NT2/D1 (cell line): ENCODE data around the gene LMNB1.
"Not testable (repeated sequence)": the region's sequence is repeated elsewhere in the genome, so short reads cannot be mapped to it uniquely, and the experiment has no call there.

Experiments used
- DNase-seq: peaks from one replicate; pipeline ENCODE4 v3.0.0-alpha.2; 2011; ENCODE audit warnings: low read depth, low spot score
- H3K27me3 ChIP-seq: 2 replicates; pipeline ENCODE4 v1.6.0; 2011; ENCODE audit warnings: mild to moderate bottlenecking; ENCODE audit not compliant: insufficient read length, insufficient read depth
- H3K36me3 ChIP-seq: 2 replicates; pipeline ENCODE4 v1.6.1; 2011; ENCODE audit warnings: mild to moderate bottlenecking, low read length, mixed read lengths; ENCODE audit not compliant: insufficient read depth, insufficient read length
- H3K4me1 ChIP-seq: 2 replicates; pipeline ENCODE4 v1.5.1; 2011; ENCODE audit not compliant: insufficient read depth, insufficient read length
- H3K4me3 ChIP-seq: 2 replicates; pipeline ENCODE4 v1.5.1; 2011; ENCODE audit warnings: low read depth; ENCODE audit not compliant: insufficient read length
- H3K9ac ChIP-seq: 2 replicates; pipeline ENCODE4 v1.6.0; 2011; ENCODE audit warnings: low read depth; ENCODE audit not compliant: insufficient read length
- H3K9me3 ChIP-seq: 2 replicates; pipeline ENCODE4 v1.5.1; 2011; ENCODE audit warnings: mild to moderate bottlenecking, low read length; ENCODE audit not compliant: insufficient read depth
- SUZ12 ChIP-seq: IDR thresholded peaks from 2 replicates; pipeline ENCODE4 v1.6.1; 2011; ENCODE audit not compliant: insufficient read length, insufficient read depth; ENCODE audit errors: extremely low read depth
- YY1 ChIP-seq: IDR thresholded peaks from 2 replicates; pipeline ENCODE4 v1.6.1; 2011; ENCODE audit not compliant: insufficient read length, insufficient read depth
- ZNF274 ChIP-seq: IDR thresholded peaks from 2 replicates; pipeline ENCODE4 v1.6.1; 2011; ENCODE audit warnings: mild to moderate bottlenecking, low read depth, low read length

LMNB1 gene

DNA sequence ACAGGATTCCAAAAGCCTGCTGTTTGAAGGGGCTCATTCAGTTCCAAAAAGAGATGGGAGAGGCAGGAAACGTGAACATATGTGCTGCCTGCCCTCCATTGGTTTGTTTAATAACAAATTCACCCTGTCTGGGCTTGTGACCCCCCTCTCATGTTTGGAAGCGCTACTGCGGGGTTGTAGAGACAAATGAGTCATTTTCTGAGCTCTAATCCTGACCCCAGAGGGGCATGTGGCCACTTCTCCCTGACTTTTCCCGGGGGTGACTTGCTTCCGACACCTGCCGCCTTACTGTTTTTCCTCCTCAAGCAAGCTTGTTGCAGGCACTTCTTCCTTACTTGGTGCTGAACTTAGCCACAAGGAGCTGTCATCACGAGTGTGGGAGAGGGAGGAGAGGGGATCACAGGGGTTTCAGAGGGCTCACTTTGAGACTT lies 75.9 kb downstream of the LMNB1 start:
- Histone ChIP-seq H3K36me3 (no peaks in the 10 kb centered on the region), H3K27me3 (no peaks in the 10 kb centered on the region), H3K4me3 (no peak overlapping the region), H3K9me3 (peaks cover 17% of the 10 kb centered on the region; the same call in 1 of the 2 replicates), H3K4me1 (no peaks in the 10 kb centered on the region), H3K9ac (no peak overlapping the region)
- no peak for DNase-seq
- TF ChIP-seq SUZ12 (no peak), YY1 (no peak), ZNF274 (no peak)

DNA sequence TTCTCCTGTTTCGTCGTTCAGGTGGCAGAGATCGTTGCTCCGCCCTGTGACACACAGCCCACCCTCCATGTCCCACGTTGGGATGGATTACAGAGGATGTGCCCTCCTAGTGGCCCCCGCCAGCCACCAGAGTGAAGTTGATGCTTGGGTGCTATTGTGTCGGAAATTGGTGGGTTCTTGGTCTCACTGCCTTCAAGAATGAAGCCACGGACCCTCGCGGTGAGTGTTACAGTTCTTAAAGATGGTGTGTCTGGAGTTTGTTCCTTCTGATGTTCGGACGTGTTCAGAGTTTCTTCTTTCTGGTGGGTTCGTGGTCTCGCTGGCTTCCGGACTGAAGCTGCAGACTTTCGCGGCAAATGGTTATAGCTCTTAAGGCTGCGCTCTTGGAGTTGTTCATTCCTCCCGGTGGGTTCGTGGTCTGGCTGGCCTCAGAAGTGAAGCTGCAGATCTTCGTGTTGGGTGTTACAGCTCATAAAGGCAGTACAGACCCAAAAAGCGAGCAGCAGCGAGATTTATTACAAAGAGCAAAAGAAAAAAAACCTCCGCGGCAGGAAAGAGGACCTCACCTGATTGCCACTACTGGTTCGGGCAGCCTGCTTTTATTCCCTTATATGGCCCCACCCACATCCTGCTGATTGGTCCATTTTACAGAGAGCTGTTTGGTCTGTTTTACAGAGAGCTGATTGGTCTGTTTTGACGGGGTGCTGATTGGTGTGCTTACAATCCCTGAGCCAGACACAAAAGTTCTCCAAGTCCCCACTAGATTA lies 76.8 kb downstream of the LMNB1 start:
- H3K4me1 ChIP-seq, H3K27me3 ChIP-seq, H3K4me3 ChIP-seq, DNase-seq, H3K36me3 ChIP-seq, H3K9ac ChIP-seq: not testable (repeated sequence)
- H3K9me3 ChIP-seq = peaks cover 17% of the 10 kb centered on the region; the same call in 1 of the 2 replicates

DNA sequence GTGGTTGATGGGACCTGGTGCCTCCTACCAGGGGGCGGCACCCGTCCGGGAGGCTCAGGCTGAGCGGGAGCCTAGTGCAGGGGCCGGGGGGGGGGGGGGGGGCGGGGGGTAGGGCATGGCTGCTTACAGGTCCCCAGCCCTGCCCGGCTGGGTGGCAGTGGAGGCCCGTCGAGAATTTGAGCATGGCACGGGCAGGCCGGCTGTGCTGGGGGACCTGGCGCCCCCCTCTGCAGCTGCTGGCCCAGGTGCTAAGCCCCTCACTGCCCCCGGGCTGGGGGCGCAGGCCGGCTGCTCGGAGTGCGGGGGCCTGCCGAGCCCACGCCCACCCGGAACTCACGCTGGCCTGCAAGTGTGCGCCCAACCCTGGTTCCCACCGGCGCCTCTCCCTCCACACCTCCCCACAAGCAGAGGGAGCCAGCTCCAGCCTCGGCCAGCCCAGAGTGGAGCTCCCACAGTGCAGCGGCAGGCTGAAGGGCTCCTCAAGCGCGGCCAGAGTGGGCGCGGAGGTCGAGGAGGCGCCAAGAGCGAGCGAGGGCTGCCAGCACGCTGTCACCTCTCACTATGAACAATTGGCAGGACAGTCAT lies 77.7 kb downstream of the LMNB1 start:
- Histone ChIP-seq H3K27me3 (no peaks in the 10 kb centered on the region), H3K36me3 (no peaks in the 10 kb centered on the region), H3K9me3 (peaks cover 17% of the 10 kb centered on the region; the same call in 1 of the 2 replicates), H3K9ac (no peak overlapping the region), H3K4me3 (no peak overlapping the region), H3K4me1 (no peaks in the 10 kb centered on the region)
- TF ChIP-seq ZNF274 = no peak
- no peak for TF ChIP-seq YY1
- no peak for TF ChIP-seq SUZ12
- no peak for DNase-seq

DNA sequence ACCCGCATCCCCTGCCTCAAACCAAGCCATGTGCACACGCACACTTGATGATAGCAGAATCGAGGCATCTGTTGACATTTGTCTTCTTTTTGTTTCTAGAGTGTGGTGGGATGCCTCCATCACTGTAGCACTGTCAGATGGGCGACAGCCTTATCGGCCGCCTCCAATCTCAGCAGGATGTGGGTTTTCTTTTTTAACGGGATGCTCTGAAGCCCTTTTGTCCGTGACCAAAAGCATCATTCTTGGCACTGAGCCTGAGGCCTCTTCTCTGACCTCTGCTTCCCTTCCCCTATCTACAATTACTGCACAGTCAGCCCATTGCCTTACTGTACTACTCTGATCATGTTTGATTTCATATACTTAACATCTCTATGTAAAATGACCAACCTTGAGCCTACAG lies 78.3 kb downstream of the LMNB1 start:
- Histone ChIP-seq H3K36me3 (no peaks in the 10 kb centered on the region), H3K9ac (no peak overlapping the region), H3K27me3 (no peaks in the 10 kb centered on the region), H3K4me1 (no peaks in the 10 kb centered on the region), H3K9me3 (peaks cover 17% of the 10 kb centered on the region; the same call in 1 of the 2 replicates), H3K4me3 (no peak overlapping the region)
- no peak for DNase-seq
- no peak for TF ChIP-seq YY1
- TF ChIP-seq ZNF274 = no peak
- TF ChIP-seq SUZ12 = no peak

DNA sequence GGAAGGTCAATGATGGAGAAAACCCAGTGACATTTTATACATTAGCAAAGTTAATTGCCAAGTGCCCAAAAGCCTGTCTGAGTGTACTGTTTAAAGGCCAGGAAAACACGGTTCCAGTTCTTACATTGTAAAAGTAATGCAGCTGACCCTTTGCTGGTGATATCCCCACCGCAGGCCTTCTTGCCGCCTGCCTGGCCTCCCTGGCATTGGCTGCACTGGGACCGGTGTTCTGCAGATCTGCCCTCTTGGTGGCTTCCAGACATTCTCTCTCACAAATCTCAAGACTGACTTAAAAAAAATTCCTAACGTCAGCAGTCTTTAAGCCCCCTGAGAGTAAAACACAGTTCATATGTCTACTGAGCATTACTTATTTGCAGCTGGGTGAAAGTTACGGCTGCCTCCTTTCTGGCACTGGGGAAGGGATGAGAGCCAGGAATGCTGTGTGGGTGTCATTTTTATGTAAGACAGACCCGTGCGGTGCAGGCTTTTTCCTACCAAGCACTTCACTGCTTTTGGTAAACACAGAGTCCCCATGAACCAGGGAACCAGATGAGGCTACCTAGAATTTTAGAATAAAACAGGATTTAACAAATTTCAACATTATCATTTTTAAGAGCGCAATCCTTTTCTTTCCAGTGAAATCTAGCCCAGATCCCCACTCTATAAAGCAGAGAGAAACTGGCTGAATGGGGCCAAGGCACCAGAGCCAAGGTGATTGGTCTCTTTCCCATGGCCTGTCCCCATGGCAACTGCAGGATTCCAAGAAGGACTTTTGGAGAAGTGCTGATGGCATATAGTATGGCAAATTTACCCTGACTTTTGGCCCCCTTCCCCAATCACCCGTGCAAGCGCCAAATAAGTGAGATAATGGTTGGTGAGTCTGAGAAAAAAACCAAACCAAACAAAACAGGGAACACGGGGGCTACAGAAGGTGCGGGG lies 80.8 kb downstream of the LMNB1 start:
- DNase-seq = no peak
- TF ChIP-seq YY1 = no peak
- no peak for TF ChIP-seq ZNF274
- TF ChIP-seq SUZ12 = no peak

DNA sequence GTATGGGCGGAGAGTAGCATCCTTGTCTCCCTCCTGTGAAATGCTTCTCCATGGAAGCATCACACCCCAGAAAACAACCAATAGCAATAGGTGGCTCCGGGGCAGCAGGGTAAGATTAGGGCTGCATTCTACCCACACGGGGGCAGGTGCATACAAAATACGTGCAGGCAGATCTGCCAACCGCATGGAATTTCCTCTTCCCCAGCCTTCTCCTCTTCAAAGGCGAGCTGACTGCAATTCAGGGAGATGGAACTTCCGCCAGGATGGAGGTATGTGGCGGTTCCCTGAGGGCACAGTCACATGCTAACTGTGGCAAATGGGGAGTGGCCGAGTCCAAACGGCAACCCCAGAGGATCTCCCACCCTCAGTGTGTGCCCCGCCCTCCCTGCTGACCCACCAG lies 81.5 kb downstream of the LMNB1 start:
- H3K9me3 ChIP-seq = peaks cover 17% of the 10 kb centered on the region; the same call in 1 of the 2 replicates
- no peak for TF ChIP-seq ZNF274
- no peak for TF ChIP-seq SUZ12
- no peak for TF ChIP-seq YY1

More for the DNA sequence above, 80.8 kb downstream of the LMNB1 start:
- no peaks in the 10 kb centered on the region for H3K36me3 ChIP-seq
- H3K4me1 ChIP-seq = no peaks in the 10 kb centered on the region
- no peak overlapping the region for H3K9ac ChIP-seq
- H3K4me3 ChIP-seq = no peak overlapping the region
- peaks cover 17% of the 10 kb centered on the region; the same call in 1 of the 2 replicates for H3K9me3 ChIP-seq
- no peaks in the 10 kb centered on the region for H3K27me3 ChIP-seq

DNA sequence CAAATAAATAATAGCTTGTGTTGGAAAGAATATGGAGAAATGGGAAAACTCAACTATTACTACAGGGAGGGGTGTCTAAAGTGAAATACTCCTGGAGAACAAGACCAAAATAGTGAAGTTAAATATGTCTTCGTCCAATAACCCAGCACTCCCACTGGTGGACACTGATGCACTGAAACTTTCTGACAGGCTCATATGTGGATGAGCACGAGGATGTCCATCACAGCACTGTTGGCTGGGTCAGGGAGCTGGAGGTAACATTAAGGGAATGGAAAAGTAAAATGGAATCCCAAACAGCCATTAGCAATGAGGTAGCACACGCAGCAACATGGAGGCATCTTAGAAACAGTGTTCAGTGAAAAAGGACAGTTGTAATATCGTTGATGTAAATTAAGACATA lies 86.5 kb downstream of the LMNB1 start:
- Histone ChIP-seq H3K4me3 (no peak overlapping the region), H3K4me1 (no peaks in the 10 kb centered on the region), H3K9me3 (no peaks in the 10 kb centered on the region), H3K9ac (no peak overlapping the region), H3K27me3 (no peaks in the 10 kb centered on the region), H3K36me3 (no peaks in the 10 kb centered on the region)
- no peak for DNase-seq
- TF ChIP-seq ZNF274 (no peak), SUZ12 (no peak), YY1 (no peak)

More for the DNA sequence above, 81.5 kb downstream of the LMNB1 start:
- peak; percentile 38 for DNase-seq
- H3K4me1 ChIP-seq = no peaks in the 10 kb centered on the region
- H3K27me3 ChIP-seq = no peaks in the 10 kb centered on the region
- no peak overlapping the region for H3K4me3 ChIP-seq
- no peak overlapping the region for H3K9ac ChIP-seq
- H3K36me3 ChIP-seq = no peaks in the 10 kb centered on the region
